ENCODE data around the gene FNIP2.

FNIP2 gene

GRCh38 chr4:158777423-158778155 is 8.8 kb downstream of the FNIP2 start:
- TF ChIP-seq NFRKB (IDR thresholded peaks at IDR 0.05), result no peak
- TF ChIP-seq SUZ12 (IDR thresholded peaks at IDR 0.05), result no peak
- no peak for TF ChIP-seq FOXA1 (IDR thresholded peaks at IDR 0.05)
- TF ChIP-seq PKNOX1 (IDR thresholded peaks at IDR 0.05), result no peak
- no peak for TF ChIP-seq CTBP1 (IDR thresholded peaks at IDR 0.05; ENCODE audit: borderline replicate concordance)
- no peak for TF ChIP-seq L3MBTL2 (conservative IDR thresholded peaks at IDR 0.05)
- TF ChIP-seq ARNT (IDR thresholded peaks at IDR 0.05), result no peak
- no peak for TF ChIP-seq FOXK2 (IDR thresholded peaks at IDR 0.05)
- no peak for TF ChIP-seq LEF1 (IDR thresholded peaks at IDR 0.05; ENCODE audit: borderline replicate concordance)
- no peak for TF ChIP-seq BHLHE40 (IDR thresholded peaks at IDR 0.05; ENCODE audit: borderline replicate concordance)
- no peak for TF ChIP-seq ZNF384 (IDR thresholded peaks at IDR 0.05)
- TF ChIP-seq TARDBP (IDR thresholded peaks at IDR 0.05), result no peak
- TF ChIP-seq HDGF (IDR thresholded peaks at IDR 0.05; ENCODE audit: borderline replicate concordance), result no peak
- TF ChIP-seq ELF4 (IDR thresholded peaks at IDR 0.05), result no peak
- ChIA-PET POLR2A (interaction anchor here (1.1 to 1.5 kb wide), 2 partner anchors 8 to 11 kb away, joined by 6 read pairs; partner anchors contain the start of gene FNIP2), CTCF (no interaction called here)
- no peak for DNase-seq (ENCODE audit: extremely low spot score)

- ChIA-PET POLR2A (interaction anchor here (1.1 to 1.5 kb wide), 2 partner anchors 9 to 10 kb away, joined by 6 read pairs; partner anchors contain the start of gene FNIP2), CTCF (no interaction called here)
These were observed 9.4 kb downstream of the FNIP2 start for GRCh38 chr4:158778156-158778711.

GRCh38 chr4:158778712-158779111 is 9.9 kb downstream of the FNIP2 start:
- no peak for DNase-seq (ENCODE audit: extremely low spot score)
- ChIA-PET CTCF (no interaction called here), POLR2A (interaction anchor here (1.1 to 1.5 kb wide), 2 partner anchors 9 to 10 kb away, joined by 6 read pairs; partner anchors contain the start of gene FNIP2)
- no peak for TF ChIP-seq L3MBTL2 (conservative IDR thresholded peaks at IDR 0.05)
- TF ChIP-seq PKNOX1 (IDR thresholded peaks at IDR 0.05), result no peak
- no peak for TF ChIP-seq SP1 (IDR thresholded peaks at IDR 0.05)
- TF ChIP-seq FOXA1 (IDR thresholded peaks at IDR 0.05), result no peak
- no peak for TF ChIP-seq FOXK2 (IDR thresholded peaks at IDR 0.05)
- TF ChIP-seq FOXM1 (IDR thresholded peaks at IDR 0.05; ENCODE audit: borderline replicate concordance), result no peak
- TF ChIP-seq NFRKB (IDR thresholded peaks at IDR 0.05), result no peak
- TF ChIP-seq SUZ12 (IDR thresholded peaks at IDR 0.05), result no peak
- no peak for TF ChIP-seq BHLHE40 (IDR thresholded peaks at IDR 0.05; ENCODE audit: borderline replicate concordance)
- TF ChIP-seq ZNF384 (IDR thresholded peaks at IDR 0.05), result no peak
- no peak for TF ChIP-seq CTBP1 (IDR thresholded peaks at IDR 0.05; ENCODE audit: borderline replicate concordance)
- no peak for TF ChIP-seq TARDBP (IDR thresholded peaks at IDR 0.05)
- no peak for TF ChIP-seq HDGF (IDR thresholded peaks at IDR 0.05; ENCODE audit: borderline replicate concordance)
- TF ChIP-seq LEF1 (IDR thresholded peaks at IDR 0.05; ENCODE audit: borderline replicate concordance), result no peak
- no peak for TF ChIP-seq ELF4 (IDR thresholded peaks at IDR 0.05)
- TF ChIP-seq ARNT (IDR thresholded peaks at IDR 0.05), result no peak

More at GRCh38 chr4:158778156-158778711, 9.4 kb downstream of the FNIP2 start:
- TF ChIP-seq TARDBP (IDR thresholded peaks at IDR 0.05) (no peak), FOXK2 (IDR thresholded peaks at IDR 0.05) (no peak), ZNF384 (IDR thresholded peaks at IDR 0.05) (no peak), PKNOX1 (IDR thresholded peaks at IDR 0.05) (no peak), BHLHE40 (IDR thresholded peaks at IDR 0.05; ENCODE audit: borderline replicate concordance) (no peak), ELF4 (IDR thresholded peaks at IDR 0.05) (no peak), FOXM1 (IDR thresholded peaks at IDR 0.05; ENCODE audit: borderline replicate concordance) (no peak), SUZ12 (IDR thresholded peaks at IDR 0.05) (no peak), CTBP1 (IDR thresholded peaks at IDR 0.05; ENCODE audit: borderline replicate concordance) (no peak), L3MBTL2 (conservative IDR thresholded peaks at IDR 0.05) (no peak), SP1 (IDR thresholded peaks at IDR 0.05) (no peak), LEF1 (IDR thresholded peaks at IDR 0.05; ENCODE audit: borderline replicate concordance) (no peak), HDGF (IDR thresholded peaks at IDR 0.05; ENCODE audit: borderline replicate concordance) (no peak), ARNT (IDR thresholded peaks at IDR 0.05) (no peak), NFRKB (IDR thresholded peaks at IDR 0.05) (no peak), FOXA1 (IDR thresholded peaks at IDR 0.05) (no peak)
- DNase-seq (ENCODE audit: extremely low spot score), result no peak

- CTCF ChIA-PET, result interaction anchor here (0.6 to 1.9 kb wide), 4 partner anchors 19 to 70 kb away, joined by 3 to 8 read pairs (median 4); no protein-coding TSS in a partner anchor
- POLR2A ChIA-PET, result interaction anchor here (1.2 to 4.1 kb wide), 3 partner anchors 13 to 52 kb away, joined by 3 to 15 read pairs (median 6); partner anchors contain the start of gene FNIP2
- TF ChIP-seq NFRKB (IDR thresholded peaks at IDR 0.05) (no peak), SP1 (IDR thresholded peaks at IDR 0.05) (no peak), FOXA1 (IDR thresholded peaks at IDR 0.05) (no peak)
- no peak for DNase-seq (ENCODE audit: extremely low spot score)
These were observed 13.1 kb downstream of the FNIP2 start for GRCh38 chr4:158781963-158782362.

GRCh38 chr4:158782551-158783360 is 13.9 kb downstream of the FNIP2 start:
- TF ChIP-seq TARDBP (IDR thresholded peaks at IDR 0.05) (no peak), PKNOX1 (IDR thresholded peaks at IDR 0.05) (peak; percentile 82), ARNT (IDR thresholded peaks at IDR 0.05) (peak; percentile 83), CTBP1 (IDR thresholded peaks at IDR 0.05; ENCODE audit: borderline replicate concordance) (peak; percentile 71; the same call in 1 of the 2 replicates), LEF1 (IDR thresholded peaks at IDR 0.05; ENCODE audit: borderline replicate concordance) (no peak)
- CTCF ChIA-PET, result interaction anchor here (0.6 to 1.9 kb wide), 5 partner anchors 18 to 518 kb away, joined by 3 to 8 read pairs (median 3); no protein-coding TSS in a partner anchor
- POLR2A ChIA-PET, result interaction anchor here (1.2 to 4.1 kb wide), 3 partner anchors 13 to 51 kb away, joined by 3 to 15 read pairs (median 6); partner anchors contain the start of gene FNIP2
- peak; percentile 47 for DNase-seq (ENCODE audit: extremely low spot score)

All from HEK293T (cell line).